ENCODE data around the gene MYLK4. TPM values are rescaled to one million over a fixed set of nuclear protein-coding genes. Genes with fewer than 3 reads are reported as not detected.

The MYLK4 gene
- total RNA-seq, 1 experiment from 2014 or later, result 0.73 TPM

DNA sequence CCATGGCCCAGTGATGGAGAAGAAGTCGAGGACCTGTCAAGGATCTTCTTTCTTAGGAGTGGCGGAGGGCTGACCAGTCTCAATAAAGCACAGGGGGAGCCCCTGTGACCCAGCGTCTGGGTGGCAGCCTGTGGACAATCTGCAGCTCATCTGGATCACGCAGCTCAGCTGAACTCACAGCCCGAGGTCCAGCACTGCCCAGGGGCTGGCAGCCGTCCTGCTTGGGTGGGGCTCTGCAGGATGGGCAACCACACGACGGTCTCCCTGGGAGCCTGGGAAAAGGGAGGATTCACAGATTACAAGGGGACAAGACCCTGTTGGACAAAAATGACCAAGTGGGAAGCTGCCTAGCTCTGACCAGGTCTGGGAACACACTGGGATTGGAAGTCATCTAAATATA, 110.8 kb downstream of the MYLK4 start:
- intact Hi-C loops (cut with micrococcal nuclease; ENCODE audit: unreplicated experiment), result loop anchor here (10.0 kb wide), 1 partner anchor 185 kb away; no protein-coding TSS in a partner anchor
- no TSS peak for BruUV-seq (replicated peaks)
- TF ChIP-seq, protein P1, sequence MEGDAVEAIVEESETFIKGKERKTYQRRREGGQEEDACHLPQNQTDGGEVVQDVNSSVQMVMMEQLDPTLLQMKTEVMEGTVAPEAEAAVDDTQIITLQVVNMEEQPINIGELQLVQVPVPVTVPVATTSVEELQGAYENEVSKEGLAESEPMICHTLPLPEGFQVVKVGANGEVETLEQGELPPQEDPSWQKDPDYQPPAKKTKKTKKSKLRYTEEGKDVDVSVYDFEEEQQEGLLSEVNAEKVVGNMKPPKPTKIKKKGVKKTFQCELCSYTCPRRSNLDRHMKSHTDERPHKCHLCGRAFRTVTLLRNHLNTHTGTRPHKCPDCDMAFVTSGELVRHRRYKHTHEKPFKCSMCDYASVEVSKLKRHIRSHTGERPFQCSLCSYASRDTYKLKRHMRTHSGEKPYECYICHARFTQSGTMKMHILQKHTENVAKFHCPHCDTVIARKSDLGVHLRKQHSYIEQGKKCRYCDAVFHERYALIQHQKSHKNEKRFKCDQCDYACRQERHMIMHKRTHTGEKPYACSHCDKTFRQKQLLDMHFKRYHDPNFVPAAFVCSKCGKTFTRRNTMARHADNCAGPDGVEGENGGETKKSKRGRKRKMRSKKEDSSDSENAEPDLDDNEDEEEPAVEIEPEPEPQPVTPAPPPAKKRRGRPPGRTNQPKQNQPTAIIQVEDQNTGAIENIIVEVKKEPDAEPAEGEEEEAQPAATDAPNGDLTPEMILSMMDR (IDR thresholded peaks at IDR 0.05; ENCODE audit: unreplicated experiment), result no peak

DNA sequence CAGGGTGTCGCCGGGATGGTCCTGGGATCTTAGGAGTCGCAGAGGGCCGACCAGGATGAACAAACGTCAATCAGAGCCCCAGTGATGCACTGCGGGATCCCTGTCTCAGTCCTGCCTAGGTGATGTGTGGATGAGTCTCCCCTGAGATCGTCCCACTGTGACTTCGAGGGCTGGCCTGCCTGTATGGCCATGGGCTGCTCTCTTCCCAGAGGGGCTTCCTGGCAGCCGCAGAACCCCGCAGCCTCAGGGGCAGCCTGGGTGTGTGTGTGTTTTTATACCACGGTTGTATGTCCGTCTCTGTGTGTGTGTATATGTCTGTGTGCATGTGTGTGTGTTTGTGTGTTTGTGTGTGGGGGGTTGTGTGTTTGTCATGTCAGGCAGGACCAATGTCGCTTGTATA, 111.6 kb downstream of the MYLK4 start:
- no peaks in the 10 kb centered on the region for H3K4me1 Mint-ChIP-seq (ENCODE audit: low read depth, unreplicated experiment)
- TF ChIP-seq, protein P1 (IDR thresholded peaks at IDR 0.05; ENCODE audit: unreplicated experiment), result no peak
- H3K9me3 Mint-ChIP-seq (ENCODE audit: low read depth, unreplicated experiment), result no peaks in the 10 kb centered on the region
- H3K27ac Mint-ChIP-seq (ENCODE audit: unreplicated experiment), result no peak overlapping the region
- no TSS peak for BruUV-seq (replicated peaks)
- CTCF ChIA-PET, result no interaction called here
- H3K4me3 Mint-ChIP-seq (ENCODE audit: low read depth, unreplicated experiment), result no peak overlapping the region
- intact Hi-C loops (cut with micrococcal nuclease; ENCODE audit: unreplicated experiment), result loop anchor here (10.0 kb wide), 1 partner anchor 184 kb away; no protein-coding TSS in a partner anchor
- no peak for DNase-seq
- peaks cover 5% of the 10 kb centered on the region for H3K36me3 Mint-ChIP-seq (ENCODE audit: insufficient read depth, unreplicated experiment)
- H3K27me3 Mint-ChIP-seq (ENCODE audit: unreplicated experiment), result peaks cover 36% of the 10 kb centered on the region

More for the DNA sequence above, 110.8 kb downstream of the MYLK4 start:
- peaks cover 36% of the 10 kb centered on the region for H3K27me3 Mint-ChIP-seq (ENCODE audit: unreplicated experiment)
- CTCF ChIA-PET, result no interaction called here
- H3K4me3 Mint-ChIP-seq (ENCODE audit: low read depth, unreplicated experiment), result no peak overlapping the region
- no peak for DNase-seq
- no peaks in the 10 kb centered on the region for H3K4me1 Mint-ChIP-seq (ENCODE audit: low read depth, unreplicated experiment)
- no peaks in the 10 kb centered on the region for H3K9me3 Mint-ChIP-seq (ENCODE audit: low read depth, unreplicated experiment)
- no peaks in the 10 kb centered on the region for H3K36me3 Mint-ChIP-seq (ENCODE audit: insufficient read depth, unreplicated experiment)
- H3K27ac Mint-ChIP-seq (ENCODE audit: unreplicated experiment), result no peak overlapping the region

DNA sequence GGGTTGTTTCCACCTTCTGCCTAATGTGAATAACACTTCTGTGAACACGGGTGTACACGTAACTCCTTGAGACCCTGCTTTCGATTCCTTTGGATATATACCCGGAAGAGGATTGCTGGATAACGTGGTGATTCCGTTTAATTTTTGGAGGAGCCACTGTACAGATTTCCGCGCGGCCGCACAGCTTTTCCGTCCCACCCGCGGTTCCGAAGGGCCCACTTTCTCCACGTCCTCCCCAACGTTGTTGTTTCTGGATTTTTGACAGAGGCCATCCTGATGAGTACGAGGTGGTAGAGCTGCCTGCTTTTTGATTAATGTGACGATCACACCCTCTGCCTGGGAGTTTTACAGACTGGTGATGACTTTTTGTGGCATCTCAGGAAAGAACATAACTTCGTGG, 114.0 kb downstream of the MYLK4 start:
- intact Hi-C loops (cut with micrococcal nuclease; ENCODE audit: unreplicated experiment), result loop anchor here (10.0 kb wide), 1 partner anchor 182 kb away; no protein-coding TSS in a partner anchor
- TF ChIP-seq, protein P1 (IDR thresholded peaks at IDR 0.05; ENCODE audit: unreplicated experiment), result no peak
- Mint-ChIP-seq H3K4me1 (ENCODE audit: low read depth, unreplicated experiment) (no peaks in the 10 kb centered on the region), H3K27me3 (ENCODE audit: unreplicated experiment) (peaks cover 32% of the 10 kb centered on the region), H3K9me3 (ENCODE audit: low read depth, unreplicated experiment) (no peaks in the 10 kb centered on the region), H3K36me3 (ENCODE audit: insufficient read depth, unreplicated experiment) (peaks cover 5% of the 10 kb centered on the region), H3K4me3 (ENCODE audit: low read depth, unreplicated experiment) (no peak overlapping the region), H3K27ac (ENCODE audit: unreplicated experiment) (no peak overlapping the region)
- CTCF ChIA-PET, result no interaction called here
- DNase-seq, result no peak
- BruUV-seq (replicated peaks), result no TSS peak

DNA sequence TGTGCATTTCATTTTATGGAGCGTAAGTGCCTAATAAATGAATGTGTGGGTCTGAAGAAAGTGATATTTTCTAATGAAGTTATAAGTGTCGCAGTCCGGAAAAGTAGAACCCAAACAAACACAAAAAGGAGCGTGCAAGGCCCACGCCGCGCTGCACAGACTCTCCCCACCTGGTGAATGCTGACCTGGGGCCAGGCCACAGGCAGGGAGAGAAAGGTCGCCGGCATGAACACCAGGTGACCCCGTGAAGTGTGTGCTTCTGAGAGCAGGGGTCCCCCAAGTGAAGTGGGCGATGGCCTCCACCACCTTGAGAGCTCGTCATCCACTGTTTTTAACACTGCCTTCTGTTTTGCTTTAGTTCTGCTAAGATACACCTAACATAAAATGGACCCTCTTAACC, 114.8 kb downstream of the MYLK4 start:
- Mint-ChIP-seq H3K27ac (ENCODE audit: unreplicated experiment) (no peak overlapping the region), H3K4me1 (ENCODE audit: low read depth, unreplicated experiment) (peaks cover 7% of the 10 kb centered on the region), H3K27me3 (ENCODE audit: unreplicated experiment) (peaks cover 24% of the 10 kb centered on the region), H3K4me3 (ENCODE audit: low read depth, unreplicated experiment) (no peak overlapping the region), H3K9me3 (ENCODE audit: low read depth, unreplicated experiment) (no peaks in the 10 kb centered on the region), H3K36me3 (ENCODE audit: insufficient read depth, unreplicated experiment) (peaks cover 7% of the 10 kb centered on the region)
- intact Hi-C loops (cut with micrococcal nuclease; ENCODE audit: unreplicated experiment), result loop anchor here (2.0 to 10.0 kb wide), 2 partner anchors 181 to 429 kb away; no protein-coding TSS in a partner anchor
- no TSS peak for BruUV-seq (replicated peaks)
- TF ChIP-seq, protein P1 (IDR thresholded peaks at IDR 0.05; ENCODE audit: unreplicated experiment), result no peak
- CTCF ChIA-PET, result no interaction called here
- no peak for DNase-seq
